COR-L47 (cell line): ENCODE results near the gene TMEM203.

ENCODE experiments used
- DNase-seq: peaks from one replicate; lab custom pipeline; 2025; lab: John Stamatoyannopoulos, UW

The TMEM203 gene

GRCh38 chr9:137228968-137229896 is 23.8 kb upstream of the TMEM203 start:
- no peak for DNase-seq

- DNase-seq: no peak
Observed at GRCh38 chr9:137228506-137228967, 23.1 kb upstream of the TMEM203 start.

- no peak for DNase-seq
Observed at GRCh38 chr9:137227853-137228505, 22.5 kb upstream of the TMEM203 start.

- peak; percentile 75 for DNase-seq
Observed at GRCh38 chr9:137227054-137227852, 21.8 kb upstream of the TMEM203 start, which contains the start of gene RNF224. RNF224 (plus strand) TSS chr9:137227502; CDS start chr9:137228336, 834 bp downstream.

- DNase-seq: no peak
Observed at GRCh38 chr9:137226338-137227053, 21.0 kb upstream of the TMEM203 start.

- DNase-seq: no peak
Observed at GRCh38 chr9:137225699-137226331, 20.4 kb upstream of the TMEM203 start.

GRCh38 chr9:137224830-137225694 is 19.6 kb upstream of the TMEM203 start, which contains the start of gene CYSRT1:
CYSRT1 (plus strand) TSS chr9:137225174; CDS start chr9:137225622, 448 bp downstream.
- DNase-seq: no peak

GRCh38 chr9:137223078-137223970 is 17.9 kb upstream of the TMEM203 start:
- peak; percentile 98 for DNase-seq

- DNase-seq: no peak
Observed at GRCh38 chr9:137222190-137223077, 17.0 kb upstream of the TMEM203 start, which contains the start of gene RNF208. RNF208 (minus strand) TSS chr9:137222240; CDS start chr9:137221212, 1,028 bp downstream.

- DNase-seq: peak; percentile 38
Observed at GRCh38 chr9:137221506-137222111, 16.2 kb upstream of the TMEM203 start.

- no peak for DNase-seq
Observed at GRCh38 chr9:137221095-137221505, 15.7 kb upstream of the TMEM203 start.

GRCh38 chr9:137220317-137221094 is 15.1 kb upstream of the TMEM203 start:
- DNase-seq: no peak

GRCh38 chr9:137219757-137220316 is 14.4 kb upstream of the TMEM203 start:
- no peak for DNase-seq

GRCh38 chr9:137218754-137219271 is 13.4 kb upstream of the TMEM203 start:
- DNase-seq: no peak

- DNase-seq: no peak
Observed at GRCh38 chr9:137218212-137218753, 12.8 kb upstream of the TMEM203 start.
